PC-3 (cell line): Measurements from ENCODE around the gene BRI3. TPM values are rescaled to one million over a fixed set of nuclear protein-coding genes. Genes with fewer than 3 reads are reported as not detected.

Experiments used
- ATAC-seq: fragments of 200-7000 bp; cut with Tn5 transposase; 2 replicates; pipeline ENCODE4 v1.9.1; 2020; ENCODE audit warnings: mild to moderate bottlenecking, moderate library complexity
- BruUV-seq: library from RNA; stranded (reverse); fragments of 400-500 nt; replicated peaks from 2 replicates; lab custom pipeline; 2021; lab: Mats Ljungman, UMichigan
- CTCF ChIA-PET: fragments of 300-600 bp; sonication (Branson Sonifier 250); formaldehyde crosslinking; loops from one replicate; lab custom pipeline; 2022; ENCODE audit warnings: antibody characterized with exemption; lab: Charles Lee
- POLR2A ChIA-PET: fragments of 300-600 bp; sonication (Branson Sonifier 250); formaldehyde crosslinking; loops from one replicate; lab custom pipeline; 2022; ENCODE audit warnings: antibody characterized with exemption; ENCODE audit not compliant: unreplicated experiment; lab: Charles Lee
- DNase-seq: peaks from one replicate; pipeline ENCODE4 v3.0.0-alpha.2; 2015
- H2AFZ ChIP-seq: fragments of 300-600 bp; sonication (generic); 2 replicates; pipeline ENCODE4 v1.6.0; 2016; ENCODE audit warnings: antibody characterized with exemption, low read length
- H3F3A ChIP-seq: fragments of 300-600 bp; sonication (generic); one replicate; pipeline ENCODE4 v1.6.0; 2017; ENCODE audit warnings: antibody characterized with exemption, low read length, control low read depth, mild to moderate bottlenecking; ENCODE audit not compliant: unreplicated experiment
- H3K27ac ChIP-seq: fragments of 300-600 bp; sonication (generic); 2 replicates; pipeline ENCODE4 v1.5.1; 2016; ENCODE audit warnings: mild to moderate bottlenecking, low read length
- H3K27me3 ChIP-seq: fragments of 300-600 bp; sonication (generic); 2 replicates; pipeline ENCODE4 v1.6.1; 2016; ENCODE audit warnings: low read length, mixed read lengths
- H3K36me3 ChIP-seq: fragments of 300-600 bp; sonication (generic); 2 replicates; pipeline ENCODE4 v1.6.1; 2016; ENCODE audit warnings: low read depth, mixed run types, low read length, mixed read lengths
- H3K4me1 ChIP-seq: fragments of 300-600 bp; sonication (generic); 2 replicates; pipeline ENCODE4 v1.5.1; 2016; ENCODE audit warnings: low read length; ENCODE audit not compliant: insufficient read depth
- H3K4me2 ChIP-seq: fragments of 300-600 bp; sonication (generic); 2 replicates; pipeline ENCODE4 v1.6.0; 2016; ENCODE audit warnings: low read length
- H3K4me3 ChIP-seq: fragments of 300-600 bp; sonication (generic); 2 replicates; pipeline ENCODE4 v1.5.1; 2016; ENCODE audit warnings: mild to moderate bottlenecking, low read length, mixed read lengths
- H3K79me2 ChIP-seq: fragments of 300-600 bp; sonication (generic); 2 replicates; pipeline ENCODE4 v1.6.1; 2017; ENCODE audit warnings: low read length, mixed read lengths
- H3K9ac ChIP-seq: fragments of 300-600 bp; sonication (generic); 2 replicates; pipeline ENCODE4 v1.6.0; 2016; ENCODE audit warnings: mild to moderate bottlenecking, low read length
- H3K9me2 ChIP-seq: fragments of 300-600 bp; sonication (generic); replicated peaks from 2 replicates; pipeline ENCODE4 v1.6.1; 2016; ENCODE audit warnings: mixed run types, low read length, mixed read lengths
- H3K9me3 ChIP-seq: fragments of 300-600 bp; sonication (generic); 2 replicates; pipeline ENCODE4 v1.6.1; 2016; ENCODE audit warnings: low read length, mixed read lengths
- H4K20me1 ChIP-seq: fragments of 300-600 bp; sonication (generic); 2 replicates; pipeline ENCODE4 v1.6.1; 2016; ENCODE audit warnings: low read length, mixed read lengths
- EZH2 ChIP-seq: fragments of 300-600 bp; sonication (generic); IDR thresholded peaks from one replicate; pipeline ENCODE4 v1.6.1; 2017; ENCODE audit warnings: antibody characterized with exemption, mild to moderate bottlenecking, low read length; ENCODE audit not compliant: unreplicated experiment
- EZH2phosphoT487 ChIP-seq: fragments of 300-600 bp; sonication (generic); IDR thresholded peaks from 2 replicates; pipeline ENCODE4 v1.6.1; 2018; ENCODE audit warnings: mild to moderate bottlenecking, antibody characterized with exemption, low read length, borderline replicate concordance
- intact Hi-C: fragments of 100-400 bp; cut with micrococcal nuclease; formaldehyde crosslinking; loops from 2 replicates; pipeline ENCODE4 v1.9.0; 2023
- total RNA-seq: library from RNA; depleted of rRNA; stranded (reverse); fragments of >200 nt; gene quantifications from 2 replicates; pipeline ENCODE4 v1.2.3, GENCODE V29; 2014
- TF ChIP-seq, protein P1 (sequence below): fragments of 300-600 bp; sonication (generic); conservative IDR thresholded peaks from 2 replicates; pipeline ENCODE4 v1.5.1; 2017; ENCODE audit warnings: antibody characterized with exemption, low read depth, mild to moderate bottlenecking, low read length

BRI3 gene
- total RNA-seq, 1 experiment from 2014 or later, result 55.0 TPM

DNA sequence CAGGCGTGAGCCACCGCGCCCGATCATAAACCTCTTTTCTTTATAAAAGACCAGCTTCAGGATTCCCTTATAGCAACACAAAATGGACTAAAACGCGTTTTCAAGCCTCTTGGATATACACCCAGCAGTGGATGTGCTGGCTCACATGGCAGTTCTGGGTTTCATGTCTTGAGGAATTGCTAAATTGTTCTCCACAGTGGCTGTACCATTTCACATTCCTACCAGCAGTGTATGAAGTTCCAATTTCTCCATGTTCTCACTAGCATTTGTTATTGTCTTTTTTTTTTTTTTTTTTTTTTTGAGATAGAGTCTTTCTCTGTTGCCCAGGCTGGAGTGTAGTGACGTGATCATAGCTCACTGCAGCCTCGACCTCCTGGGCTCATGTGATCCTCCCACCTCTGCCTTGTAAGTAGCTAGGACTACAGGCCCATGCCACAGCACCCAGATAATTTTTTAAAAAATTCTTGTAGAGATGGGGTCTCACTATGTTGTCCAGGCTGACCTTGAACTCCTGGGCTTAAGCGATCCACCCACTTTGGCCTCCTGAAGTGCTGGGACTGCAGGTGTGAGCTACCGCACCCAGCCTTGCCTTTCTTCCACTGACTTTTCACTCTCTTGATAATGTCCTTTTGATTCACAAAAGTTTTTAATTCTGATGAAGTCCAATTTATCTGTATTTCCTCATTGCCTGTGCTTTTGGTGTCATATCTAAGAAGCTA lies 46.9 kb upstream of the BRI3 start:
- no peaks in the 10 kb centered on the region for H3F3A ChIP-seq
- no peak overlapping the region for H3K9ac ChIP-seq
- no peak overlapping the region for H3K4me2 ChIP-seq
- no peaks in the 10 kb centered on the region for H4K20me1 ChIP-seq
- BruUV-seq, result no TSS peak
- TF ChIP-seq EZH2 (no peak), EZH2phosphoT487 (no peak)
- TF ChIP-seq, protein P1, sequence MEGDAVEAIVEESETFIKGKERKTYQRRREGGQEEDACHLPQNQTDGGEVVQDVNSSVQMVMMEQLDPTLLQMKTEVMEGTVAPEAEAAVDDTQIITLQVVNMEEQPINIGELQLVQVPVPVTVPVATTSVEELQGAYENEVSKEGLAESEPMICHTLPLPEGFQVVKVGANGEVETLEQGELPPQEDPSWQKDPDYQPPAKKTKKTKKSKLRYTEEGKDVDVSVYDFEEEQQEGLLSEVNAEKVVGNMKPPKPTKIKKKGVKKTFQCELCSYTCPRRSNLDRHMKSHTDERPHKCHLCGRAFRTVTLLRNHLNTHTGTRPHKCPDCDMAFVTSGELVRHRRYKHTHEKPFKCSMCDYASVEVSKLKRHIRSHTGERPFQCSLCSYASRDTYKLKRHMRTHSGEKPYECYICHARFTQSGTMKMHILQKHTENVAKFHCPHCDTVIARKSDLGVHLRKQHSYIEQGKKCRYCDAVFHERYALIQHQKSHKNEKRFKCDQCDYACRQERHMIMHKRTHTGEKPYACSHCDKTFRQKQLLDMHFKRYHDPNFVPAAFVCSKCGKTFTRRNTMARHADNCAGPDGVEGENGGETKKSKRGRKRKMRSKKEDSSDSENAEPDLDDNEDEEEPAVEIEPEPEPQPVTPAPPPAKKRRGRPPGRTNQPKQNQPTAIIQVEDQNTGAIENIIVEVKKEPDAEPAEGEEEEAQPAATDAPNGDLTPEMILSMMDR, result no peak
- no peak overlapping the region for H2AFZ ChIP-seq
- intact Hi-C loops, result no loop called here
- H3K9me2 ChIP-seq, result no peaks in the 10 kb centered on the region
- H3K27ac ChIP-seq, result no peak overlapping the region
- no peaks in the 10 kb centered on the region for H3K36me3 ChIP-seq
- no peaks in the 10 kb centered on the region for H3K9me3 ChIP-seq
- H3K4me1 ChIP-seq, result no peaks in the 10 kb centered on the region
- H3K27me3 ChIP-seq, result no peaks in the 10 kb centered on the region
- ATAC-seq (no peak), DNase-seq (no peak)
- ChIA-PET CTCF (interaction anchor here (0.6 kb wide), 1 partner anchor 126 kb away, joined by 4 read pairs; no protein-coding TSS in a partner anchor), POLR2A (no interaction called here)
- no peak overlapping the region for H3K4me3 ChIP-seq
- no peaks in the 10 kb centered on the region for H3K79me2 ChIP-seq

DNA sequence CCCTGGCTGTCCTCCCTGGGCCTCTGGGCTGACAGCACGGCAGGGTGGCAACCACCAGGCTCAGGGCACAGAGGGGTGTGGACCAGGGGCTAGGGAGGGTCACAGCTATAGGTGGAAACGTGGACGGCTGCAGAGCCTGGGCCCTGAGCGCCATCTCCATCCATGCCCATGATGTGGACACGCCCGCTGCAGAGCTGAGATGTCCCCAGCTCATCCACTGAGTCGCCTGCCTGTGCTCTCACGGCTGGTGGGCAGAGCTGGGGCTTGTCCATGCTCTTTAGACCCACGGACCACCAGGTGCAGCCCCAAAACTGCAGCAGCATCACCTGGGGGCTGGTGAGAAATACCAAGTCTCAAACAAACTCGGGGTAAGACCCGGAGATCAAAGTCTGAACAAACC lies 45.6 kb upstream of the BRI3 start:
- Histone ChIP-seq H2AFZ (no peak overlapping the region), H3K9ac (no peak overlapping the region), H3F3A (no peaks in the 10 kb centered on the region), H3K9me2 (no peaks in the 10 kb centered on the region), H3K4me2 (no peak overlapping the region), H4K20me1 (no peaks in the 10 kb centered on the region), H3K27me3 (no peaks in the 10 kb centered on the region), H3K4me1 (no peaks in the 10 kb centered on the region), H3K27ac (no peak overlapping the region), H3K9me3 (no peaks in the 10 kb centered on the region), H3K4me3 (no peak overlapping the region), H3K36me3 (no peaks in the 10 kb centered on the region), H3K79me2 (no peaks in the 10 kb centered on the region)
- CTCF ChIA-PET, result no interaction called here
- TF ChIP-seq EZH2phosphoT487, result no peak
- intact Hi-C loops, result no loop called here
- no TSS peak for BruUV-seq
- ATAC-seq (no peak), DNase-seq (no peak)
- POLR2A ChIA-PET, result no interaction called here

DNA sequence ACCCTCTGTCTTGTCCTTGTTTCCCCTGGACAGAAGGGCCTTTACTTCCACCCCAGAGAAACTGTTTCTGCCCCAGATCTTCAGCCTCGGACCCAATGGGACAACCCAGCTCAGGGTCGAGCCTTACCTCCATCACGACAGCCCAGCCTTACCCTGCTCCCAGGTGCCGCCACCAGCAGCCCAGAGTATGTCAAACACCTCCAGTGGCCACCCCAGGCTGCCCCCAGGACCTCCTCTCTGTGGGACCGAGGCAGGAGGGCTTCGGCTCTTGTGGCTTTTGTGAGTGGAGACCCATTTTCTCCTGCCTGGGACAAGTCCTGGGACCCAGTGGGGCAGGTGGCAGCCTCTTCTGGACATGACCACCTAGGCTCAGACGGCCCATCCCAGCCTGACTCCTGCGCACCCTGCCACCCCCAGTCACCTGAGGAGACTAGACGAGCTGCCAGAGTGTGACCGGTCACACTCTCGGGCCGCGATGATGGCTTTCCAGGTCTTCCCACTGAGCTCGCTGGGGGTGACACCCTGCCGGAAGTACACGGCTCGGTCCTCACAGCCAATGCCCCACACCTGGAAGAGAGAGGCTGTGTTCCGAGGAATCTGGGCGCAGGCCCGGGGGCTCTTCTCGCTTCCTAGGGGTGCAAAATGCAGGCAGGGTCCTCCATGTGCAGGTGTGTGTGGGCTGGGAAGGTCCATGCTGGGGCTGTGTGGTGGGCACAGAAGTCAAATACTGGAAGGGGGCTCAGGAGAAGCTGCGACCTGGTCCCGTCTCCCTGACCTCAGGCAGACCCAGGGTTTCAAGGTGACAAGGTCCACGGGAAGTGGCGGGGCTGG lies 44.9 kb upstream of the BRI3 start:
- no TSS peak for BruUV-seq
- TF ChIP-seq EZH2, result no peak
- TF ChIP-seq EZH2phosphoT487, result no peak
- TF ChIP-seq, protein P1, result no peak
- no peak overlapping the region for H3K9ac ChIP-seq
- H3K36me3 ChIP-seq, result no peaks in the 10 kb centered on the region
- POLR2A ChIA-PET, result interaction anchor here (0.6 kb wide), 1 partner anchor 49 kb away, joined by 5 read pairs; no protein-coding TSS in a partner anchor
- DNase-seq (no peak), ATAC-seq (no peak)
- no peak overlapping the region for H3K4me2 ChIP-seq
- CTCF ChIA-PET, result no interaction called here
- intact Hi-C loops, result no loop called here
- no peak overlapping the region for H2AFZ ChIP-seq
- no peaks in the 10 kb centered on the region for H3K4me1 ChIP-seq
- no peaks in the 10 kb centered on the region for H3K9me3 ChIP-seq
- no peak overlapping the region for H3K27ac ChIP-seq
- no peaks in the 10 kb centered on the region for H3K79me2 ChIP-seq
- no peak overlapping the region for H3K4me3 ChIP-seq
- H3F3A ChIP-seq, result no peaks in the 10 kb centered on the region
- no peaks in the 10 kb centered on the region for H4K20me1 ChIP-seq
- no peaks in the 10 kb centered on the region for H3K27me3 ChIP-seq
- H3K9me2 ChIP-seq, result no peaks in the 10 kb centered on the region
